ENCODE results near the gene SLC16A13.

DNA sequence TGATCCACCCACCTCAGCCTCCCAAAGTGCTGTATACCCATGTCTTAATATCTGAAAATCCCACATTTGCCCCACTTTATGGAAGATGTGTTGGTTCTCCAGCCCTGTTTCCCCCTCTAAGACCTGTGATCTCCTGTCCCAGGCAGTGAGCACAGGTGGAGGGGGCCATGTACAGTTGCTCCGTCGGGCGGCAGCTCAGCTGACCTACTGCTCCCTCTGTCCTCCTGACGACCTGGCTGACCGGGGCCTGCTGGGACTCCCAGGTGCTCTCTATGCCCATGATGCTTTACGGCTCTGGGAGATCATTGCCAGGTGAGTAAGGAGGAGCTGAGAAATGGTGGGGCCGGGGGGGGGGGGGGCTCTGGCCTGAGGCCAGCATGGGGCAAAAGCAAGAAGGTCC lies 30.1 kb upstream of the SLC16A13 start:
- TF ChIP-seq, protein P1, sequence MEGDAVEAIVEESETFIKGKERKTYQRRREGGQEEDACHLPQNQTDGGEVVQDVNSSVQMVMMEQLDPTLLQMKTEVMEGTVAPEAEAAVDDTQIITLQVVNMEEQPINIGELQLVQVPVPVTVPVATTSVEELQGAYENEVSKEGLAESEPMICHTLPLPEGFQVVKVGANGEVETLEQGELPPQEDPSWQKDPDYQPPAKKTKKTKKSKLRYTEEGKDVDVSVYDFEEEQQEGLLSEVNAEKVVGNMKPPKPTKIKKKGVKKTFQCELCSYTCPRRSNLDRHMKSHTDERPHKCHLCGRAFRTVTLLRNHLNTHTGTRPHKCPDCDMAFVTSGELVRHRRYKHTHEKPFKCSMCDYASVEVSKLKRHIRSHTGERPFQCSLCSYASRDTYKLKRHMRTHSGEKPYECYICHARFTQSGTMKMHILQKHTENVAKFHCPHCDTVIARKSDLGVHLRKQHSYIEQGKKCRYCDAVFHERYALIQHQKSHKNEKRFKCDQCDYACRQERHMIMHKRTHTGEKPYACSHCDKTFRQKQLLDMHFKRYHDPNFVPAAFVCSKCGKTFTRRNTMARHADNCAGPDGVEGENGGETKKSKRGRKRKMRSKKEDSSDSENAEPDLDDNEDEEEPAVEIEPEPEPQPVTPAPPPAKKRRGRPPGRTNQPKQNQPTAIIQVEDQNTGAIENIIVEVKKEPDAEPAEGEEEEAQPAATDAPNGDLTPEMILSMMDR (IDR thresholded peaks at IDR 0.05; ENCODE audit: low read depth, low read length) = no peak
- TF ChIP-seq EZH2phosphoT487 (IDR thresholded peaks at IDR 0.05; ENCODE audit: low read depth) = no peak

Measured in OCI-LY3 (cell line).